H9 (cell line): Measurements from ENCODE around the gene TMTC1. TPM values are rescaled to one million over a fixed set of nuclear protein-coding genes. Genes with fewer than 3 reads are reported as not detected.

Source experiments
- DNase-seq: peaks from one replicate; pipeline ENCODE4 v3.0.0-alpha.2; 2017
- H2AFZ ChIP-seq: one replicate; pipeline ENCODE4 v1.6.1; 2013; ENCODE audit warnings: mild to moderate bottlenecking, low read length, control low read depth, moderate library complexity
- H2AK5ac ChIP-seq: 2 replicates; pipeline ENCODE4 v1.6.1; 2013; ENCODE audit warnings: low read length, control low read depth, mixed read lengths; ENCODE audit not compliant: insufficient read length
- H2BK120ac ChIP-seq: one replicate; pipeline ENCODE4 v1.6.1; 2013; ENCODE audit warnings: low read depth, mild to moderate bottlenecking, low read length, control low read depth, inconsistent platforms; ENCODE audit not compliant: poor library complexity, severe bottlenecking
- H2BK12ac ChIP-seq: 2 replicates; pipeline ENCODE4 v1.6.1; 2013; ENCODE audit warnings: low read length, control low read depth, mixed read lengths, low read depth; ENCODE audit not compliant: insufficient read length
- H2BK15ac ChIP-seq: 2 replicates; pipeline ENCODE4 v1.6.1; 2013; ENCODE audit warnings: low read depth, low read length, control low read depth
- H2BK20ac ChIP-seq: one replicate; pipeline ENCODE4 v1.6.1; 2013; ENCODE audit warnings: low read depth, mild to moderate bottlenecking, low read length, control low read depth, inconsistent platforms; ENCODE audit not compliant: poor library complexity, severe bottlenecking
- H2BK5ac ChIP-seq: 2 replicates; pipeline ENCODE4 v1.6.1; 2013; ENCODE audit warnings: low read length, control low read depth, mixed read lengths; ENCODE audit not compliant: insufficient read length
- H3K14ac ChIP-seq: 2 replicates; pipeline ENCODE4 v1.6.1; 2013; ENCODE audit warnings: low read length, control low read depth; ENCODE audit not compliant: insufficient read depth
- H3K18ac ChIP-seq: 2 replicates; pipeline ENCODE4 v1.6.1; 2013; ENCODE audit warnings: low read depth, mild to moderate bottlenecking, mixed read lengths, low read length, control low read depth; ENCODE audit not compliant: insufficient read length
- H3K23ac ChIP-seq: 2 replicates; pipeline ENCODE4 v1.6.1; 2013; ENCODE audit warnings: low read length, control low read depth, mixed read lengths, low read depth; ENCODE audit not compliant: insufficient read length
- H3K23me2 ChIP-seq: 2 replicates; pipeline ENCODE4 v1.6.1; 2013; ENCODE audit warnings: low read depth, mild to moderate bottlenecking, mixed read lengths, low read length, control low read depth; ENCODE audit not compliant: insufficient read length, poor library complexity, severe bottlenecking
- H3K27ac ChIP-seq: 2 replicates; pipeline ENCODE4 v1.5.1; 2013; ENCODE audit warnings: low read length, control low read depth, mixed read lengths, low read depth; ENCODE audit not compliant: insufficient read length
- H3K27me3 ChIP-seq: 2 replicates; pipeline ENCODE4 v1.6.1; 2013; ENCODE audit warnings: low read length, control low read depth, inconsistent platforms; ENCODE audit not compliant: insufficient read depth
- H3K4ac ChIP-seq: 2 replicates; pipeline ENCODE4 v1.6.1; 2013; ENCODE audit warnings: low read depth, mild to moderate bottlenecking, control low read depth, inconsistent platforms, low read length, moderate library complexity
- H3K4me1 ChIP-seq: 2 replicates; pipeline ENCODE4 v1.6.1; 2013; ENCODE audit warnings: low read length, control low read depth, inconsistent platforms; ENCODE audit not compliant: insufficient read depth
- H3K4me2 ChIP-seq: 2 replicates; pipeline ENCODE4 v1.6.1; 2013; ENCODE audit warnings: low read length, control low read depth, mixed read lengths; ENCODE audit not compliant: insufficient read length, insufficient read depth
- H3K56ac ChIP-seq: 2 replicates; pipeline ENCODE4 v1.6.1; 2013; ENCODE audit warnings: low read depth, mild to moderate bottlenecking, mixed read lengths, low read length, control low read depth; ENCODE audit not compliant: insufficient read length
- H3K79me1 ChIP-seq: 2 replicates; pipeline ENCODE4 v1.6.1; 2013; ENCODE audit warnings: low read depth, mild to moderate bottlenecking, moderate library complexity, low read length, control low read depth, inconsistent platforms; ENCODE audit not compliant: insufficient read depth, poor library complexity, severe bottlenecking
- H3K79me2 ChIP-seq: 2 replicates; pipeline ENCODE4 v1.6.1; 2013; ENCODE audit warnings: low read length, control low read depth, inconsistent platforms; ENCODE audit not compliant: insufficient read depth
- H3K9ac ChIP-seq: 2 replicates; pipeline ENCODE4 v1.6.1; 2013; ENCODE audit warnings: low read length, control low read depth, mixed read lengths; ENCODE audit not compliant: insufficient read length; ENCODE audit errors: extremely low read depth
- H3K9me3 ChIP-seq: one replicate; pipeline ENCODE4 v1.6.1; 2013; ENCODE audit warnings: low read depth, low read length, inconsistent platforms; ENCODE audit not compliant: control insufficient read depth
- H3T11ph ChIP-seq: one replicate; pipeline ENCODE4 v1.6.1; 2013; ENCODE audit warnings: mild to moderate bottlenecking, low read length, control low read depth, inconsistent platforms
- H4K20me1 ChIP-seq: one replicate; pipeline ENCODE4 v1.6.1; 2013; ENCODE audit not compliant: control insufficient read depth, insufficient read length, insufficient read depth
- H4K5ac ChIP-seq: 2 replicates; pipeline ENCODE4 v1.6.1; 2013; ENCODE audit warnings: low read depth, mild to moderate bottlenecking, mixed read lengths, low read length, control low read depth; ENCODE audit not compliant: insufficient read length
- H4K8ac ChIP-seq: replicated peaks from 2 replicates; pipeline ENCODE4 v1.6.1; 2013; ENCODE audit warnings: low read length, control low read depth, mixed read lengths, low read depth; ENCODE audit not compliant: insufficient read length
- H4K91ac ChIP-seq: 2 replicates; pipeline ENCODE4 v1.6.1; 2013; ENCODE audit warnings: low read depth, mild to moderate bottlenecking, moderate library complexity, mixed read lengths, low read length, control low read depth; ENCODE audit not compliant: insufficient read length
- H3K27ac Mint-ChIP-seq, 3 experiments: 2 replicates in 2 of 3; 3 replicates in 1 of 3; pipeline ENCODE4 v1.8.0; 2020 to 2021; ENCODE audit warnings: mixed read lengths in 3 of 3, mild to moderate bottlenecking in 1 of 3, moderate library complexity in 1 of 3
- H3K27me3 Mint-ChIP-seq: 2 replicates; pipeline ENCODE4 v1.8.0; 2021; ENCODE audit warnings: low read depth, mild to moderate bottlenecking, moderate library complexity, mixed read lengths
- H3K36me3 Mint-ChIP-seq, 3 experiments: 2 replicates in 2 of 3; 3 replicates in 1 of 3; pipeline ENCODE4 v1.8.0; 2020 to 2021; ENCODE audit warnings: low read depth in 3 of 3, mixed read lengths in 3 of 3; ENCODE audit not compliant: insufficient read depth in 1 of 3
- H3K4me1 Mint-ChIP-seq, 2 experiments: 2 replicates each; pipeline ENCODE4 v1.8.0; 2020; ENCODE audit warnings: mixed read lengths in 2 of 2
- H3K4me3 Mint-ChIP-seq, 2 experiments: 2 replicates in 1 of 2; 3 replicates in 1 of 2; pipeline ENCODE4 v1.8.0; 2020 to 2021; ENCODE audit warnings: mild to moderate bottlenecking in 2 of 2, mixed read lengths in 2 of 2, moderate library complexity in 1 of 2
- H3K9me3 Mint-ChIP-seq, 2 experiments: 2 replicates in 1 of 2; 3 replicates in 1 of 2; pipeline ENCODE4 v1.8.0; 2020; ENCODE audit warnings: mild to moderate bottlenecking in 2 of 2, mixed read lengths in 2 of 2, moderate library complexity in 1 of 2
- WGBS: extraction: QIAGEN DNeasy Blood & Tissue Kit; methylation state at CpG from one replicate; pipeline ENCODE4 v1.1.7; 2013; ENCODE audit warnings: missing lambda C conversion rate, low lambda C conversion rate, mixed read lengths; ENCODE audit not compliant: insufficient read length; ENCODE audit errors: extremely low coverage; 5-methylcytosine and 5-hydroxymethylcytosine counted together
- total RNA-seq: library from RNA; stranded (reverse); gene quantifications from 2 replicates; pipeline ENCODE4 v1.2.1, GENCODE V29; 2021
- TF ChIP-seq, protein P1 (sequence below): fragments of 200-600 bp; sonication (generic); conservative IDR thresholded peaks from 3 replicates; pipeline ENCODE4 v1.8.0; 2021; ENCODE audit warnings: antibody characterized with exemption, mild to moderate bottlenecking

TMTC1 gene
- total RNA-seq, 1 experiment from 2014 or later: 16.1 TPM

DNA sequence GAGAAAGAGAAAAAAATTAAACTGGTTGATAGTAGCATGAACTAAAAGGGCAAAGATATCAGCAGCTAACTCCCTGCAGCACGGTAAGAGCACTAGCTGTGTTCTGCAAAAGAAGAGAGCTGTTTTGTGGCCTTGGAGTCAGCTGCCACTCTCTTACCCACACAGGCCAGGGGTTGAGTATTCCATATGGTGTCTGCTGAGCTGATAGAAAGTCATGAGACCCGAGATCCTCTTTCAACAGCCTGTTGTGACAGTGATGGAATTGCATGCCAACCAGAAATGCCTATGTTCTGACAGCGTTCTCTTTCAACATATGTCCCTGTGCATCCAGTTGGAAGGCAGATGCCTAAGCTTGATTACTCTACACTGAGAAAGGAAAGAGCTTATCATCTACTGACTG, 39.9 kb downstream of the TMTC1 start:
- DNase-seq: peak; percentile 46
- no peak overlapping the region for H4K8ac ChIP-seq
- peaks cover 7 to 15% (median 11%) of the 10 kb centered on the region in 3 experiments; a peak in 5 of 7 replicates for H3K36me3 Mint-ChIP-seq
- H3K14ac ChIP-seq: no peak overlapping the region
- TF ChIP-seq, protein P1, sequence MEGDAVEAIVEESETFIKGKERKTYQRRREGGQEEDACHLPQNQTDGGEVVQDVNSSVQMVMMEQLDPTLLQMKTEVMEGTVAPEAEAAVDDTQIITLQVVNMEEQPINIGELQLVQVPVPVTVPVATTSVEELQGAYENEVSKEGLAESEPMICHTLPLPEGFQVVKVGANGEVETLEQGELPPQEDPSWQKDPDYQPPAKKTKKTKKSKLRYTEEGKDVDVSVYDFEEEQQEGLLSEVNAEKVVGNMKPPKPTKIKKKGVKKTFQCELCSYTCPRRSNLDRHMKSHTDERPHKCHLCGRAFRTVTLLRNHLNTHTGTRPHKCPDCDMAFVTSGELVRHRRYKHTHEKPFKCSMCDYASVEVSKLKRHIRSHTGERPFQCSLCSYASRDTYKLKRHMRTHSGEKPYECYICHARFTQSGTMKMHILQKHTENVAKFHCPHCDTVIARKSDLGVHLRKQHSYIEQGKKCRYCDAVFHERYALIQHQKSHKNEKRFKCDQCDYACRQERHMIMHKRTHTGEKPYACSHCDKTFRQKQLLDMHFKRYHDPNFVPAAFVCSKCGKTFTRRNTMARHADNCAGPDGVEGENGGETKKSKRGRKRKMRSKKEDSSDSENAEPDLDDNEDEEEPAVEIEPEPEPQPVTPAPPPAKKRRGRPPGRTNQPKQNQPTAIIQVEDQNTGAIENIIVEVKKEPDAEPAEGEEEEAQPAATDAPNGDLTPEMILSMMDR: no peak
- no peak overlapping the region for H2BK20ac ChIP-seq
- H4K5ac ChIP-seq: no peak overlapping the region
- no peaks in the 10 kb centered on the region for H3K79me1 ChIP-seq
- H3K27me3 ChIP-seq: no peaks in the 10 kb centered on the region
- H3K23ac ChIP-seq: no peak overlapping the region
- H2AK5ac ChIP-seq: no peak overlapping the region
- H2AFZ ChIP-seq: no peak overlapping the region
- H2BK15ac ChIP-seq: no peak overlapping the region
- WGBS: no CpG with 5 or more reads among the region's 3 CpGs
- H3T11ph ChIP-seq: no peak overlapping the region
- no peak overlapping the region for H3K4me2 ChIP-seq
- no peaks in the 10 kb centered on the region for H3K9me3 Mint-ChIP-seq
- H3K56ac ChIP-seq: no peak overlapping the region
- H4K20me1 ChIP-seq: no peaks in the 10 kb centered on the region
- H3K23me2 ChIP-seq: no peaks in the 10 kb centered on the region
- no peak overlapping the region for H2BK12ac ChIP-seq
- H3K4me3 Mint-ChIP-seq: no peak overlapping the region
- H3K4ac ChIP-seq: no peak overlapping the region
- H3K27ac Mint-ChIP-seq: no peak overlapping the region; a peak in 1 of 7 replicates
- no peak overlapping the region for H2BK5ac ChIP-seq
- H3K27me3 Mint-ChIP-seq: no peaks in the 10 kb centered on the region
- no peaks in the 10 kb centered on the region for H3K79me2 ChIP-seq
- H3K4me1 Mint-ChIP-seq: peaks cover 13 to 20% of the 10 kb centered on the region in 2 experiments
- H3K4me1 ChIP-seq: no peaks in the 10 kb centered on the region; the same call in 1 of the 2 replicates
- H3K18ac ChIP-seq: no peak overlapping the region
- no peak overlapping the region for H3K27ac ChIP-seq
- H2BK120ac ChIP-seq: no peak overlapping the region
- no peak overlapping the region for H3K9ac ChIP-seq
- H3K9me3 ChIP-seq: no peaks in the 10 kb centered on the region
- H4K91ac ChIP-seq: no peak overlapping the region
